Kidney (tissue), 11 donors: ENCODE results near the gene AGAP4. TPM values are rescaled to one million over a fixed set of nuclear protein-coding genes. Genes with fewer than 3 reads are reported as not detected.
"Not testable (repeated sequence)": the region's sequence is repeated elsewhere in the genome, so short reads cannot be mapped to it uniquely, and the experiment has no call there.

Experiments
- DNase-seq, 5 donors: peaks; one replicate each; pipeline ENCODE4 v3.0.0-alpha.2; 2013 to 2020
- FAIRE-seq: peaks from 2 replicates; lab custom pipeline; 2012; peaks lifted over from hg19 to GRCh38; lab: Jason Lieb, UNC
- H3K27ac ChIP-seq, 2 donors: one replicate each; pipeline ENCODE4 v1.7.0; 2013; ENCODE audit warnings: low read depth in 2 of 2, low read length in 2 of 2, inconsistent platforms in 1 of 2
- H3K27me3 ChIP-seq: one replicate; pipeline ENCODE4 v1.7.1; 2013; ENCODE audit warnings: low read length, inconsistent platforms; ENCODE audit not compliant: control insufficient read depth, insufficient read depth
- H3K36me3 ChIP-seq, 3 donors: one replicate each; pipeline versions ENCODE4 v1.7.0 to v1.7.1; 2013; ENCODE audit warnings: low read length in 3 of 3, control low read depth in 1 of 3, inconsistent platforms in 1 of 3; ENCODE audit not compliant: insufficient read depth in 3 of 3, control insufficient read depth in 2 of 3
- H3K4me1 ChIP-seq, 3 donors: one replicate each; pipeline versions ENCODE4 v1.7.0 to v1.7.1; 2013; ENCODE audit warnings: low read length in 3 of 3, inconsistent platforms in 1 of 3, low read depth in 1 of 3; ENCODE audit not compliant: control insufficient read depth in 2 of 3, insufficient read depth in 2 of 3
- H3K4me3 ChIP-seq, 3 donors: one replicate each; pipeline versions ENCODE4 v1.7.0 to v1.8.1; 2013; ENCODE audit warnings: low read length in 3 of 3, control low read depth in 1 of 3, inconsistent platforms in 1 of 3
- H3K9ac ChIP-seq, 3 donors: one replicate each; pipeline versions ENCODE4 v1.7.0 to v1.7.1; 2013; ENCODE audit warnings: low read length in 3 of 3, control low read depth in 1 of 3, inconsistent platforms in 1 of 3
- H3K9me3 ChIP-seq, 3 donors: one replicate each; pipeline versions ENCODE4 v1.7.0 to v1.7.1; 2013; ENCODE audit warnings: low read length in 3 of 3, control low read depth in 1 of 3, inconsistent platforms in 1 of 3; ENCODE audit not compliant: control insufficient read depth in 2 of 3, insufficient read depth in 1 of 3
- intact Hi-C: fragments of 100-400 bp; cut with DNase I; formaldehyde crosslinking; loops from one replicate; pipeline ENCODE4 v1.11.1; 2022
- polyA plus RNA-seq: library from polyadenylated mRNA; stranded (reverse); fragments of 350-450 nt; fragmentation: Illumina TruSeq; extraction: RNeasy Lipid Tissue Mini Kit (QIAGEN cat#74804); gene quantifications from one replicate; pipeline ENCODE4 v1.2.3, GENCODE V29; 2014; ENCODE audit warnings: low read depth, low replicate concordance; ENCODE audit not compliant: insufficient read depth
- total RNA-seq: library from RNA; stranded (reverse); fragmentation: NEBNext Ultra II Directional; extraction: Animal tissue kit (Norgen Biotek cat#: 25700); gene quantifications from one replicate; pipeline ENCODE4 v1.2.1, GENCODE V29; 2021
- donor health status: control.
- donor health status: control.
- donor health status: DM: yes; HTN: yes; CAD: no.
- donor health status: Normal renal cell carcinoma (clear cell type).

The AGAP4 gene
- total and polyA plus RNA-seq, 2 donors from 2014 or later, result 9.6 to 17.5 TPM

- H3K9ac ChIP-seq, H3K4me3 ChIP-seq, H3K9me3 ChIP-seq, H3K4me1 ChIP-seq, H3K27ac ChIP-seq, H3K27me3 ChIP-seq, intact Hi-C loops, H3K36me3 ChIP-seq, DNase-seq, FAIRE-seq: not testable (repeated sequence)
Observed at GRCh38 chr10:45786217-45786616, 61.1 kb downstream of the AGAP4 start.

Other genes with a start within 250 kb of the AGAP4 start
- gene ZFAND4, start 174.7 kb downstream of the AGAP4 start, total RNA-seq, result 17.4 TPM
- 6.6 TPM for gene ZFAND4, start 174.7 kb downstream of the AGAP4 start, polyA plus RNA-seq
- 47.0 TPM for gene WASHC2C, start 120.2 kb downstream of the AGAP4 start, total RNA-seq
- gene WASHC2C, start 120.2 kb downstream of the AGAP4 start, polyA plus RNA-seq, result 17.4 TPM
- 52.0 TPM for gene TIMM23, start 125.0 kb upstream of the AGAP4 start, total RNA-seq
- gene TIMM23, start 125.0 kb upstream of the AGAP4 start, polyA plus RNA-seq, result 107 TPM
- 133 TPM for gene NCOA4, start 183.1 kb upstream of the AGAP4 start, total RNA-seq
- 83.7 TPM for gene NCOA4, start 183.1 kb upstream of the AGAP4 start, polyA plus RNA-seq
- gene MSMB, start 198.8 kb upstream of the AGAP4 start, total RNA-seq, result not detected
- not detected for gene MSMB, start 198.8 kb upstream of the AGAP4 start, polyA plus RNA-seq